A673 (cell line): ENCODE measurements around the gene C1QB. TPM values are rescaled to one million over a fixed set of nuclear protein-coding genes. Genes with fewer than 3 reads are reported as not detected.

Experiments used
- BruUV-seq: library from RNA; stranded (reverse); fragments of 400-500 nt; replicated peaks from 2 replicates; lab custom pipeline; 2021; lab: Mats Ljungman, UMichigan
- CTCF ChIA-PET: fragments of 300-600 bp; sonication (Branson Sonifier 250); formaldehyde crosslinking; loops from one replicate; lab custom pipeline; 2022; ENCODE audit warnings: antibody characterized with exemption; lab: Charles Lee
- POLR2A ChIA-PET: fragments of 300-600 bp; sonication (Branson Sonifier 250); formaldehyde crosslinking; loops from one replicate; lab custom pipeline; 2022; ENCODE audit warnings: antibody characterized with exemption; ENCODE audit not compliant: low non-redundant PET; lab: Charles Lee
- DNase-seq: peaks from one replicate; pipeline ENCODE4 v3.0.0-alpha.2; 2015; ENCODE audit warnings: low spot score
- H3K27ac ChIP-seq: fragments of 200-600 bp; sonication (generic); 2 replicates; pipeline ENCODE4 v1.5.1; 2016; ENCODE audit warnings: mixed run types, low read depth, mild to moderate bottlenecking, mixed read lengths, antibody characterized with exemption, low read length; ENCODE audit not compliant: poor library complexity, severe bottlenecking
- H3K27me3 ChIP-seq: fragments of 200-600 bp; sonication (generic); replicated peaks from 2 replicates; pipeline ENCODE4 v1.6.1; 2017; ENCODE audit warnings: mixed run types, low read depth, mild to moderate bottlenecking, mixed read lengths, antibody characterized with exemption, low read length; ENCODE audit not compliant: insufficient read depth, poor library complexity
- H3K36me3 ChIP-seq: fragments of 200-600 bp; sonication (generic); 2 replicates; pipeline ENCODE4 v1.6.1; 2016; ENCODE audit warnings: mixed run types, mild to moderate bottlenecking, mixed read lengths, antibody characterized with exemption, low read length; ENCODE audit not compliant: insufficient read depth, poor library complexity, severe bottlenecking
- H3K4me1 ChIP-seq: fragments of 200-600 bp; sonication (generic); 2 replicates; pipeline ENCODE4 v1.6.1; 2017; ENCODE audit warnings: mixed run types, mild to moderate bottlenecking, mixed read lengths, antibody characterized with exemption, low read length; ENCODE audit not compliant: insufficient read depth, poor library complexity, severe bottlenecking
- H3K4me3 ChIP-seq: fragments of 200-600 bp; sonication (generic); 2 replicates; pipeline ENCODE4 v1.5.1; 2016; ENCODE audit warnings: low read depth, mixed run types, mild to moderate bottlenecking, mixed read lengths, low read length; ENCODE audit not compliant: poor library complexity, severe bottlenecking
- H3K9me3 ChIP-seq: fragments of 200-600 bp; sonication (generic); 2 replicates; pipeline ENCODE4 v1.6.1; 2016; ENCODE audit warnings: mixed run types, low read depth, mild to moderate bottlenecking, mixed read lengths, antibody characterized with exemption, low read length; ENCODE audit not compliant: poor library complexity, severe bottlenecking
- EZH2 ChIP-seq: fragments of 200-600 bp; sonication (generic); IDR thresholded peaks from 2 replicates; pipeline ENCODE4 v1.6.1; 2017; ENCODE audit warnings: borderline replicate concordance, low read depth, mild to moderate bottlenecking, mixed read lengths, antibody characterized with exemption, low read length; ENCODE audit not compliant: poor library complexity, severe bottlenecking
- intact Hi-C: fragments of 100-400 bp; cut with micrococcal nuclease; formaldehyde crosslinking; loops from one replicate; pipeline ENCODE4 v1.10.0; 2022; ENCODE audit not compliant: unreplicated experiment
- total RNA-seq: library from RNA; stranded (reverse); gene quantifications from 2 replicates; pipeline ENCODE4 v1.2.3, GENCODE V29; 2021
- TF ChIP-seq, protein P1 (sequence below): fragments of 300-800, 200-600 bp; sonication (generic); conservative IDR thresholded peaks from 2 replicates; pipeline ENCODE4 v1.5.1; 2017; ENCODE audit warnings: low read depth, mild to moderate bottlenecking, antibody characterized with exemption, low read length, moderate library complexity, mixed read lengths

C1QB gene
- total RNA-seq, 1 experiment from 2014 or later = not detected

DNA sequence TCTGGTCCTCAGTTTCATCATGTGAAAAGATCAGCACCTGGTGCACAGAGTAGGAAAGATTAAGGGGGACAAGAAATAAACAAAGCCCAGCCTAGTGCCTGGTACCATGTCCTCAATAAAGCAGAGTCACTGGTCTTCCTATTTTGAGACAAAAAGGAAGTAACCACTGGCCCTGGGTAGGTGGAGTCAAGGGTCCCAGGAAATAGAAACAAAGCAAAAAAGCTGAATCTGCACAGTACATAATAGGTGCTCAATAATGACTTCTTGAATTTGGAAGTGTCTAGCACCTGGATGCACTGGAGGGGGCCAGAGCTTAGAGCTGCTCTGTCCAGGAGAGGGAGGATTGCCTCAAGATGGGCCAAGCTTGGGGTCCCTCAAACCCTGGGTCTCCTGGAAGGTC, 55.7 kb downstream of the C1QB start:
- Histone ChIP-seq H3K36me3 (no peaks in the 10 kb centered on the region), H3K27ac (no peak overlapping the region), H3K27me3 (peaks cover 16% of the 10 kb centered on the region), H3K9me3 (no peaks in the 10 kb centered on the region), H3K4me3 (no peak overlapping the region), H3K4me1 (peaks cover 4% of the 10 kb centered on the region)
- no TSS peak for BruUV-seq
- intact Hi-C loops = loop anchor here (10.0 kb wide), 1 partner anchor 156 kb away; no protein-coding TSS in a partner anchor
- ChIA-PET POLR2A (interaction anchor here (0.7 kb wide), 1 partner anchor 129 kb away, joined by 3 read pairs; no protein-coding TSS in a partner anchor), CTCF (interaction anchor here (0.6 kb wide), 1 partner anchor 68 kb away, joined by 8 read pairs; no protein-coding TSS in a partner anchor)
- TF ChIP-seq EZH2 = no peak
- TF ChIP-seq, protein P1, sequence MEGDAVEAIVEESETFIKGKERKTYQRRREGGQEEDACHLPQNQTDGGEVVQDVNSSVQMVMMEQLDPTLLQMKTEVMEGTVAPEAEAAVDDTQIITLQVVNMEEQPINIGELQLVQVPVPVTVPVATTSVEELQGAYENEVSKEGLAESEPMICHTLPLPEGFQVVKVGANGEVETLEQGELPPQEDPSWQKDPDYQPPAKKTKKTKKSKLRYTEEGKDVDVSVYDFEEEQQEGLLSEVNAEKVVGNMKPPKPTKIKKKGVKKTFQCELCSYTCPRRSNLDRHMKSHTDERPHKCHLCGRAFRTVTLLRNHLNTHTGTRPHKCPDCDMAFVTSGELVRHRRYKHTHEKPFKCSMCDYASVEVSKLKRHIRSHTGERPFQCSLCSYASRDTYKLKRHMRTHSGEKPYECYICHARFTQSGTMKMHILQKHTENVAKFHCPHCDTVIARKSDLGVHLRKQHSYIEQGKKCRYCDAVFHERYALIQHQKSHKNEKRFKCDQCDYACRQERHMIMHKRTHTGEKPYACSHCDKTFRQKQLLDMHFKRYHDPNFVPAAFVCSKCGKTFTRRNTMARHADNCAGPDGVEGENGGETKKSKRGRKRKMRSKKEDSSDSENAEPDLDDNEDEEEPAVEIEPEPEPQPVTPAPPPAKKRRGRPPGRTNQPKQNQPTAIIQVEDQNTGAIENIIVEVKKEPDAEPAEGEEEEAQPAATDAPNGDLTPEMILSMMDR = no peak
- no peak for DNase-seq

DNA sequence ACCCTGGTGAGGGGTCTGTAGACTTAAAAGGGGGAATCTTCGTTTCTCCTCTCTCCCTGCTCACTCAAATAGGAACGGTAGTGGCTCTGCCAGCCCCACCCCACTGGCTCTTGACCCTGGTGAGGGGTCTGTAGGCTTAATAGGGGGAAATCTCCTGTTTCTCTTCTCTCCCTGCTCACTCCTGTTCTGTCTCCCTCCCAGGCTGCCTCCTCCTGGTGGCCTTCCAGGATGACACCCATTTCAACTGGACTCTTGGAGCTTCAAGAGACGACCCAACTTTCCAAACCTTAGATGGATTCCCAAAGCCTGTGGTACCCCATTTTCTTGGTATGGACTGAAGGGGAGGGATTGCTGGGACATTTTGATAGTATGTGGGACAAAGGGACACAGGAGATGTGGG, 56.2 kb downstream of the C1QB start:
- no peak for DNase-seq
- CTCF ChIA-PET = interaction anchor here (0.5 to 0.6 kb wide), 2 partner anchors 69 to 73 kb away, joined by 8 read pairs; no protein-coding TSS in a partner anchor
- Histone ChIP-seq H3K27me3 (peaks cover 16% of the 10 kb centered on the region), H3K4me1 (peaks cover 4% of the 10 kb centered on the region), H3K9me3 (no peaks in the 10 kb centered on the region), H3K4me3 (no peak overlapping the region), H3K36me3 (no peaks in the 10 kb centered on the region), H3K27ac (no peak overlapping the region)
- TF ChIP-seq, protein P1 = peak; percentile 47
- no peak for TF ChIP-seq EZH2
- no TSS peak for BruUV-seq
- POLR2A ChIA-PET = interaction anchor here (0.7 kb wide), 1 partner anchor 129 kb away, joined by 3 read pairs; no protein-coding TSS in a partner anchor
- intact Hi-C loops = loop anchor here (10.0 kb wide), 1 partner anchor 156 kb away; no protein-coding TSS in a partner anchor

DNA sequence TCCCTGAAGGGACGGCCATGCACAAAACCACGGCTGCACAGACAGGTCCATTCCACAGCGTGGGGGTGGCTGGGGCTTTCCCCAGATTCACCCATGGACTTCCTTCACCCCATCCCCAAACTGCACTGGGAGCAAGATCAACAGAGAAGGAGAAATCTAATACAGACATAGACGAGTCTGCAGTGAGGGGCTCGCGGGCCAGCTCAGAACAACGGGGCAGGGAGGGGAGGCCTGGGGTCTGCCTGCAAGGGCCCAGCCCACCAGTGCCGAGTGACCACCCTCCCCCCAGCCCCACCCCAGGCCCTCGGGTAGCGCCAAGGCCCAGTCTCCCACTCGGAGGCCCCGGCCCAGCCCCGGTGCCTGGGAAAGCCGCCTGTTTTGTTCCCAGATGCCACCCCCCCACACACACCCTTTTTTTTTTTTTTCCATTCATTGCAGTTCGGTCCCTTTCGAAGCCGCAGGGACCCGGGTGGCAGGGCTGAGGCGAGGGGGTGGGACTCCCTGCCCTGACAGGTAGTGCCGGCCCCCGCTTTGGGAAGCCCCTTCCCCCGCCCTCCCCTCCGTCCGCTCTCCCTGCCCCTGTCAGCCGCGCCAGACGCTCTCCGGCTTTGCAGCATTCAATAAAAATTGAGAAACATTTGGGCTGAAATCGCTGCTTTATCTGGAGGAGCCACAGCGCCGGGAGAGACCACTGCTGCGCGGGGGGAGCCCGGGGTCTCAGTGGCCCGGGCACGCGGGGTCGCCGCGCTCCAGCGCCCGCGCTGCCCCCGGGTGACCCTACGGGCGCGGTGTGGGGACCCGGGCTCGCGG, 57.1 kb downstream of the C1QB start:
- Histone ChIP-seq H3K27ac (no peak overlapping the region), H3K9me3 (no peaks in the 10 kb centered on the region), H3K4me1 (peaks cover 4% of the 10 kb centered on the region), H3K36me3 (no peaks in the 10 kb centered on the region), H3K27me3 (peaks cover 16% of the 10 kb centered on the region), H3K4me3 (peak overlapping the region; percentile 42)
- TF ChIP-seq, protein P1 = no peak
- no peak for TF ChIP-seq EZH2
- ChIA-PET POLR2A (no interaction called here), CTCF (interaction anchor here (0.5 kb wide), 1 partner anchor 74 kb away, joined by 8 read pairs; no protein-coding TSS in a partner anchor)
- DNase-seq = peak; percentile 75
- BruUV-seq = no TSS peak
- intact Hi-C loops = loop anchor here (10.0 kb wide), 1 partner anchor 155 kb away; no protein-coding TSS in a partner anchor
